GM18861 (cell line): ENCODE data around the gene GOLGA6D.
"Not testable (repeated sequence)": the region's sequence is repeated elsewhere in the genome, so short reads cannot be mapped to it uniquely, and the experiment has no call there.

Experiments
- ATAC-seq: cut with Tn5 transposase; IDR thresholded peaks from one replicate; pipeline ENCODE4 v1.9.1; 2021; ENCODE audit not compliant: unreplicated experiment

GOLGA6D gene

GRCh38 chr15:75282572-75282971 is at the start of gene GOLGA6D:
Gene GOLGA6D, plus strand, starts transcription at chr15:75282835. Its CDS starts 41 bp downstream, at chr15:75282876.
- not testable (repeated sequence) for ATAC-seq

- no peak for ATAC-seq
These were observed 49.0 kb upstream of the GOLGA6D start for GRCh38 chr15:75233504-75234190.

GRCh38 chr15:75234191-75234810 is 48.3 kb upstream of the GOLGA6D start:
- ATAC-seq = no peak

- ATAC-seq = no peak
These were observed 47.5 kb upstream of the GOLGA6D start for GRCh38 chr15:75235051-75235673.

- no peak for ATAC-seq
These were observed 46.6 kb upstream of the GOLGA6D start for GRCh38 chr15:75235760-75236729.

GRCh38 chr15:75237316-75237982 is 45.2 kb upstream of the GOLGA6D start:
- no peak for ATAC-seq

- no peak for ATAC-seq
These were observed 44.5 kb upstream of the GOLGA6D start for GRCh38 chr15:75238150-75238549.

- ATAC-seq = not testable (repeated sequence)
These were observed 36.9 kb upstream of the GOLGA6D start for GRCh38 chr15:75245741-75246140.

GRCh38 chr15:75248991-75249390 is 33.6 kb upstream of the GOLGA6D start:
- not testable (repeated sequence) for ATAC-seq

GRCh38 chr15:75249726-75250125 is 32.9 kb upstream of the GOLGA6D start:
- no peak for ATAC-seq

GRCh38 chr15:75251343-75251742 is 31.3 kb upstream of the GOLGA6D start:
- ATAC-seq = not testable (repeated sequence)

- not testable (repeated sequence) for ATAC-seq
These were observed 30.4 kb upstream of the GOLGA6D start for GRCh38 chr15:75252285-75252684.

- ATAC-seq = not testable (repeated sequence)
These were observed 24.6 kb upstream of the GOLGA6D start, which contains the start of gene GOLGA6C for GRCh38 chr15:75258034-75258433. Gene GOLGA6C, plus strand, starts transcription at chr15:75258334. Its CDS starts 265 bp downstream, at chr15:75258599.

GRCh38 chr15:75258620-75259343 is 23.9 kb upstream of the GOLGA6D start:
- ATAC-seq = not testable (repeated sequence)

- not testable (repeated sequence) for ATAC-seq
These were observed 22.8 kb upstream of the GOLGA6D start for GRCh38 chr15:75259873-75260272.

- ATAC-seq = not testable (repeated sequence)
These were observed 8.8 kb upstream of the GOLGA6D start for GRCh38 chr15:75273751-75274359.

GRCh38 chr15:75274509-75275107 is 8.0 kb upstream of the GOLGA6D start:
- ATAC-seq = not testable (repeated sequence)

GRCh38 chr15:75275617-75276016 is 7.0 kb upstream of the GOLGA6D start:
- ATAC-seq = not testable (repeated sequence)

- not testable (repeated sequence) for ATAC-seq
These were observed 4.1 kb upstream of the GOLGA6D start for GRCh38 chr15:75278497-75278896.
